DMS53 treated with DMSO at 0.1 percent for 48 hours (cell line): ENCODE results near the gene CDH18.

Source experiments
- DNase-seq: peaks from one replicate; lab custom pipeline; 2025; ENCODE audit not compliant: unreplicated experiment; lab: John Stamatoyannopoulos, UW

CDH18 gene

DNA sequence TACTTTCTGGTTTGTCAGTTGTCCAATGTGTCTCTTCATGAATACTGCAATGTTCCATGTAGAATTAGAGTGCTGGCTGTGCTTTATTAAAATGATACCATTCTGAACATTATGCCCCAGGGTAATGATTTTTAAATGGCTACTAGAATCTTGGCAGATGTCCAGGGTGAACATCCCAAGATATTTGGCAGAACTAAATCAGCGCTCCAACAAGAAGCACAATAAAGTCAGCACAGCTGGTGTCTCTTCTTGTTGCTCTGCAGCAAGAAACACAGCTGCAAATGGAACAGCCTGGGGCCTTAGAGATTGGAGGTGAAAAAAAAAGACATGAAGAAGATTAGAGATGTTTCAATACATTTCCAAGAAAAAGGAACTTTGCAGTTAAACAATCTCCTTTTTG lies 248.3 kb downstream of the CDH18 start:
- DNase-seq, result no peak

DNA sequence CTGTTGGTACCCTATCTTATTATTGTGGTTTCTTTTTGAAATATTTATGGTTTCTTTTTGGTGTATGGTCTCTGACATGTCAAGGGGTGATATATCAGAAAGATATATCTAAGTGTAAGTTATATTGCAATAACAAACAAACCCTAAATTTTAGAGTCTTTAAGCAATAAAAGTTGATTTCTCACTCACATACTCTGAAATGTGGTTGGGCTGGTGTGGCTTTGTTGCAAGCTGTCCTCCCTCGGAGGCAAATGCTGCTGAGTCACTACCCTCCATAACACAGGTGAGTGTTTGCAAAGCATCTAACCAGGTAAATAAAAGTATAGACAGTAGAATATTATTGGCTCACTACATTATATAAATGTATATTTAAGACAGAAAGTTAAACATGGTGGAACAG lies 253.2 kb downstream of the CDH18 start:
- DNase-seq, result peak; percentile 87

DNA sequence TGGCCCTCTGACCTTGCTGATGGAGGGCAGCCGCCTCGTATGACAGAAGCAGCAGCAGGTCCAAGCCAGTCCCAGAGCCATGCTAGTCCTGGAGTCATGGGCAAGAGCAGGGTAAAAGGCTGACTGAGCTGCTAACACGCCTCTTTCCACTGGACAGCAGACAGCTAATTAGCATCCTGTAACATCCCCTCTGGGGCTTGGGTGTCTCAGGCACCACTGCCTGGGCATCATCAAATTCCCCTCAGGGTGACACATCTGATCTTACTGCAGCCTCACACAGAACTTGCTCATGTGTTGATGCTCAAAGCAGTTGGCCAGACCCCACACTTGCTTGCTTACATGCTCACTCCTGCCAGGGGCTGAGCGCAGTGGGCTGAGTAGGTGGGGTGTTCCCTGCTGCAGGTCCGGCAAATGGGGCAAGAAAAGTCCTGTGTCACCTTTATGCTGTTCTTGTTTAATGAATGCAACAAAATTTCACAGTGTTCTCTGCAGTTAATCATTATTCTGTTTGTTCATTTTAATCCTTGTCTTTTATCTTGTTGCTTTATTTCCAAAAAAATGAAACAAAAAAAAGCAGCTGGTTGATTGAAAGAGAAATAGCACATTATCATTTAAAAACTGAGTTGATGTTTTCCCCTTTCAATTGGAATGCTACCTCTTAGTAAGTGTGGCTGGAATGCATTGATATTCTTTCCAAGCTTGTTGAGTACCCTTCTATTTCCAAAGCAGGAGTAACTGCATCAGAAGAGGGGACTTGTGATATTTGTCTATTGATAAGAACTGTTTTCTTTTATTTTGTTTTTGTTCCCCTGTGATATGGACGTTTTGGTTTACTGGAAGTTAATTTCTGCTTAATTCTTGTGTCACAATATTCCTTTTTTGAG lies 254.1 kb downstream of the CDH18 start:
- no peak for DNase-seq

DNA sequence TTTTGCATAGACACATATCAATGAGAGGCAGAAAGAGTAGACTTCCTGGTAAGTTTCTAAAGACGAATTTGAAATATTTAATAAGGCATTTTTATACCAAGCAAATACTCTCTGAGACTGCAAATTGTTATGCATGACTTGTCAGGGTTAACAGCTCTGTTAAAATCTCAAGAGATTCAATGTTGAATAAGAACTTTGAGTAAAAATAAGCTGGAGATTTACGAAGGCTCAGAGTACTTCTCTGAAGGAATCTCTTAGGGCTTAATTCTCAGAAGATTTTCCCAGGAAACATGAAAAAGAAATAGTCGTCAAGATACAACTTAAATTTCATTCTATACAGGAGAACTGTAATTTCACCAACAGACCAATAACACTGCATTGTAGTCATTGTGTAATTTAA lies 259.4 kb downstream of the CDH18 start:
- DNase-seq, result no peak

DNA sequence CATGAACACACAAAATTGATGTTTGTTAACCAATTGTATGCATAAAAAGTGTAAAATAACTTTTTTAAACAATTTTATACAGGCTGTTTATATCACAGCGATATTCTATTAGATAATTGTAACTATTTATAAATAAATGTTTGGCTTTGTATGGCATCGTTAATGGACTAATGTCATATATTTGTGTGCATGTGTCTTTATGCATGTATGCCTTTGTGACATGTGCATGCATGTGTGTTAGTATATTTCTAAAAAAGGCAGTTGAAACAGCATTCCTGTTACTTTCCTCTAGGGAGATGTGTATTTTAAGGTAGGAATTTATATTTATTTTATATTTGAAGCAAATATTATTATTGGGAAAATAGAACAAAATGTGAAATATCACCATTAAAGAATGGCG lies 268.9 kb downstream of the CDH18 start:
- DNase-seq, result no peak

DNA sequence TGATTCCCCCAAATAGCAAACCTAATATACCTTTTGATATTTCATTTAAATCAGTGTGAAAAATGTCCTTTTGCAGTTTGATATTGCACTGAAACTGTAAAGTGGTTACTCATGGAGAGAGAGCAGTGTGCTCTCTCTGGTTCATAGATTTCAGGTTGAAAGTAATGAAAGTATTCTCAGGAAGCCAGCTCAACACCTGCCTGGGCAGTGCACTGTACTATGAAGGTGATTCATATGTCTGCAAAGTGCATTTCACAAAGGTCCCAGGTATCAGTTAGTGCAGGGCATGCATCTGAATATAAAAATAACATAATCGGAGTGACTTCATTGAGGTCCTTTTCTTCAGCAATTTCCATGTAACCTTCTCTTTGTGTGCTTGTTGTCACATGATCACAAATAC lies 274.3 kb downstream of the CDH18 start:
- DNase-seq, result peak; percentile 70

DNA sequence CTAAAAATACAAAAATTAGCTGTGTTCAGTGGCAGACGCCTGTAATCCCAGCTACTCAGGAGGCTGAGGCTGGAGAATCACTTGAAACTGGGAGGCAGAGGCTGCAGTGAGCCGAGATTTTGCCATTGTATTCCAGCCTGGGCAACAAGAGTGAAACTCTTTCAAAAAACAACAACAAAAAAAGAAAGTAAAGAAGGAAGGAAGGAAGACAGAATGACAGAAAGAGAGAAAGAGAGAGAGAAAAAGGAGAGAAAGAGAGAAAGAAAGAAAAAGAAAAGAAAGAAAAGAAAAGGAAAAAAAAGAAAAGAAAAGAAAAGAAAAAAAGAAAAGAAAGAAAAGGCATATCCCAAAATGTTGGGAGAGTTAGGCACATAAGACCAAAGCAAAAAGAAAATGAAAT lies 278.6 kb downstream of the CDH18 start:
- DNase-seq, result no peak

DNA sequence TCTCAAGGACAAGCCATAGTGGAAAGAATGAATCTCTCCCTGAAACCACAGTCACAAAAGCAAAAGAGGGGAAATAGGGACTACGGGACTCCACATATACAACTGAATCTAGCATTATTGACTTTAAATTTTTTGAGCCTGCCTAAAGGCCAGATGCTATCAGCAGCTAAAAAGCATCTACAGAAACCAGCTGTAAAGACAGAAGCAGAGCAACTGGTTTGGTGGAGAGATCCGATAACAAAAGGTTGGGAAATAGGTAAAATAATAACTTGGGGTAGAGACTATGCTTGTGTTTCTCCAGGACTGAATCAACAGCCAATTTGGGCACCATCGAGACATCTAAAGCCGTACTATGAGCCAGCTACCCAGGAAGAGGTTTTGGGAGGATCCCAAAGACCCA lies 281.2 kb downstream of the CDH18 start:
- DNase-seq, result no peak

DNA sequence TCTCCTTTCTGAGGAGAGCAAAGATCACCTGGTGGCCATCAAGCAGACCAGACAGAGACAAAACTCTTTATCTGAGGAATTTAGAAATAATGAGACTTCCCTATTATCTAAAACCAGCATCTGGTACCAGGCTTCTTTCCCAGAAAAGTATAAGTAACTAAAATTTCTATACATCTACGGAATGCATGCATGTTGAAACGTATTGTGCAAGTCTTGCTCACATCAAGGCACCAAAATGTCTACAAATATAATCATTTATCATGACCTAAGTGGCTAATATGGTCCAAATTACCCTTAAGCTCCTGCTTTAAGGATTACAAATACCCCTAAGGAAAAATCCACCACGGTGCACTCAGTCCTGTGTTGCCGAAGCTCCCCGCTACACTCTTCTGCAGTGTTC lies 286.3 kb downstream of the CDH18 start:
- no peak for DNase-seq

DNA sequence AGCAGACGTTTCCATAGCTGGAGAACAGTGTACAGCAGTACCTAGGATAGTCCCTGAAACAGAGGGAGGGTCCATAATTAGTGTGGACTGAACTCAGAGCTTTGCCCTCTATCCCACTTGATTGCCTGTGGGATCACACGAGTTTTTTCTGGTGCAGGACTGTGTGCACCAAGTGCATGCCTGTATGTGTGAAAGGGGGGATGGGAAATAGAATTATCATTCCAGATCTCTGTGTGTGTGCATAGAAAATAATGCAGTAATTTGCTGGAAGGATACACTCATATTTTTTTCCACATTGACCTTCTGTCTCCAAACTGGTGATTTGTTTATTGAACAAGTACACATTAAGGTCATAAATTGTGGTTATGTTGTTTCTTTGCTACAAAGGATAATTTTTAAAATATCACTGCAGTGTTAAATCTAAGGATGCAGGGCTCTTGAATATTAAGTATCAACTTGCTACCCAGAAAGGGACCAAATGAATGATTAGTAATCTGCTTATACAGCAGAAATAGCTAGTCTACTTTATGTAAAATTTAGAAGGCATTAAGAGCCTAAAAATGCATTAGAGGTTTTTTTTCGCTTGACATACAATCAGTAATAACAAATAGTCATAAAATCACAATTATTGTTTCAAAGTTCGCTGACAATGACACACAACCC lies 292.9 kb downstream of the CDH18 start:
- no peak for DNase-seq

DNA sequence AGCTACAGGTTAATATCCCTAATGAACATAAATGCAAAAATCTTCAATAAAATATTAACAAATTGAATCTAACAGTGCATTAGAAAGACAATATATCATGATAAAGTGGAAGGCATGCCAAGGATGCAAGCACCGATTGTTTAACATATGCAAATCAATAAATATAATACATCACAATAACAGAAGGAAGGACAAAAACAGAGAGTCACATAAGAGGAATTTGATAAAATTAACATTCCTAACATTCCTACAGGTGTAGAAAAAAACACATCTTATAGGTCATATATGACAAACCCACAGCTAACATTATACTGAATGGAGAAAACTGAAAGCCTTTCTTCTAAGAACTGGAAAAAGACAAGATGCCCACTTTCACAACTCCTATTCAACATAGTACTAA lies 297.0 kb downstream of the CDH18 start:
- DNase-seq, result no peak

DNA sequence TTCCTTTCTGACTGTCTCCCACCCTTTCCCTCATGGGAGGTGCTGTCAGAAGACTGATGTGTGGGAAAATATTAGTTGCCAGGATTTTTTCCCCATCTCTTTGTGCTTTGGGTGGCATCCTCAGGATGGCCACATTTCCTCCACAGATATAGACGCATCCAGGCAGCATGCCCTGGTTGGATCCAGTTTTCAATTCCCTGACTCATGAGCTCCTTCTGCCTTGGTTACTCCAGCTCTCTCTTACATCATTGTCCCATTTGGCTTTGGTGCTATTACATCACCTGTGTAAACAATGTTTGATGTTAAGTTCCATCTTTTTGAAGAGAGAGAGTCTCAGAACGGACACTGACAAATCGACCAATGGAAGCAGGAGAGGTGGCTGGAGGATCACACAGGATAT lies 302.5 kb downstream of the CDH18 start:
- peak; percentile 45 for DNase-seq

DNA sequence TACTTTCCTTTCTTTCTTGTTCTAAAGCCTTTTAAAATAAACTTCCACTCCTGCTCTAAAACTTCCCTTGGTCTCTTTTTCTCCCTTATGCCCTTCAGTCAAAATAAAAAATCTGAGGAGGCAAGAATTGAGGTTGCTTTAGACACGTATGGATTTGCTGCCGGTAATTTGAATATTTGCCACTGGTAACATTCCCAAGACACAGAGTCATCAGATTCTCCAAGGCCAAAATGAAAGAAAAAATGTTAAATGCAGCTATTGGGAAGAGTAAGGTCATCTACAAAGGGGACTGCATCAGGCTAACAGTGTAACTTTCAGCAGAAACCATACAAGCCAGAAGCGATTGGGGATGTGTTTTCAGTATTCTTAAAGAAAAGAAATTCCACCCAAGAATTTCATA lies 311.1 kb downstream of the CDH18 start:
- DNase-seq, result no peak

DNA sequence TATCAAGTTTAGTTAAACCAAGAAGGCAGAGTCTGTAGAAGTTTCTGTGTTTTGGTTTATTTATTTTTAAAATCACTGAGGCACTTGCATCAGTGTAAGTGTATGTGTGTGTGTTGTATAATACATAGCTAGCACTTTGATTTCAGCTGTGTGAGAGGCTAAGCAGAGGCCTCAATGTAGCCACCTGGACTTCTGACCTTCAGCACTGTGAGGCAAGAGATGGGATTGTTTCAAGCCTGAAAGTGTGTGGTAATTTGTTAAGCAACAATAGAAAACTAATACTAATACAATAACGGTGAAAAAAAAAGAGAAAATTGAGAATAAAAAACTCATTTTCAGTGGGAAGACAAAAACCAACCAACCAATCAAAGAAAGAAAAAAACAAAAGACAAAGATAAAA lies 327.3 kb downstream of the CDH18 start:
- no peak for DNase-seq

DNA sequence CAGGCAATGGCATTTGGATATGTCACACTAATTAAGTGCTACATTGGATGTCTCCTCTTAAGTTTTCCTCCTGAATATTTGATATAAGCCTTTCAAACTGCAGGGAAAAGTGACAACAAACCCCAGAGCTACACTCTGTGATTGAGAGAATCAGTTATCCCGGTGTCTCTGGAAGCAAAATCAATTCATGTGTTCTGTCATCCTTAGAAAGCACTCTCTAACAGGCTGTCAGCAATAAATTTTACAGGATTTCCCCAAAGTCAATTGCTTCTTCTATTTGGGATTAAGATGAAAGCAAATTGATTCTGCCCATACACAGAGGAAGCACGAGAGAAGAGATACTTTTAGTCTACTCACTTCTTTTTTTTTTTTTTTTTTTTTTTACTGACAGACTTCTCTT lies 332.4 kb downstream of the CDH18 start:
- no peak for DNase-seq

DNA sequence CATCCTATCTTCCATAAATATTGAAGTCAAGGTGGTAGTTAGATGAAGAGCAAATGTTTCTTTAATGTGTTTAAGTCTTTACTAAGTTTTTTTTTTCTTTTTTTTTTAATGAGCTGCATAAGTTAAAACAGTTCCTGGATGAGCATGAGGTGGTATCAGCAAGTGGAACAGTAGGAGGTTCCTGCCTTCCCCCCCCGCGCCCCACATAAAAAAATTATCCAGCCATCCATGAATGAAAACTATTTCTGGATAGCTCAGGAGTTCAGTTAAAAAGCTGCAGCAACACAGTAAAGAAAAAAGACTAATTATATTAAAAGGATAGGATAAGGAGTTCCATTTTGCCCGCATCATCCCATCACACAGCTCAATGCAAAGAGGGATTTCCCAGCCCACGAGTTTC lies 349.5 kb downstream of the CDH18 start:
- DNase-seq, result no peak

DNA sequence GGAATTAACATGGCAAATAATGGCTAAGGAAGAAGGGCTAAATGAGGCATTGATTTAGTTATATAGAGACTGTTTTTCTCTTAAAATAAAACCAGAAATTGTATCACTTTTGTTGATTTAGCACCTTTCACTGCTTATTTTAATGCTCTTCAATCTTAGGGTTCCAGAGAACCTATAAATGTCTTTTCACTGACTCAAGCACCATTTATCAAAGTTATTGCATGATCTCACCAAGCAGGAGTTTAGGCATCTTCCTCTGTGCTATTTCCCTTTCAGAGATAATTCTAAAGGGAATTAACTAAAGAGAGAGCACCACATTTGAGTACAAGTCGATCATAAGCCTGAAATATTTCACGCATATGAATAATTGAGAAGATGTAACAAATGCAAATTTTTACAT lies 357.1 kb downstream of the CDH18 start:
- DNase-seq, result no peak

DNA sequence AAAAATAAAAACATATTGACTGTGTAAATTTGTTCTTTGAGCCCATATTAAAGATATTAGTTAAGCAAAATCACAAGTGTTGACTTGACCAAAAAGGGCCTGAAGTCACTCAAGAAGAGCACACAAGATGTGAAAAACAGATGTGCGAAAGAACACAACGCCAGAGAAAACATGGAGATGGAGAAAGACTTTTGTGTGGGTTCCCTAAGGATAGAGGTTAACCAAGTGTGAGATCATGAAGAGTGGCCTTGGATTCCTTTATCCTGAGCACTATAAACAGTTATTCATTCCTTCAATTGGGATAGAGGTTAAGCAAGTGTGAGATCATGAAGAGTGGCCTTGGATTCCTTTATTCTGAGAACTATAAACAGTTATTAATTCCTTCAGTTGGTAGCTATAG lies 361.8 kb downstream of the CDH18 start:
- DNase-seq, result no peak

DNA sequence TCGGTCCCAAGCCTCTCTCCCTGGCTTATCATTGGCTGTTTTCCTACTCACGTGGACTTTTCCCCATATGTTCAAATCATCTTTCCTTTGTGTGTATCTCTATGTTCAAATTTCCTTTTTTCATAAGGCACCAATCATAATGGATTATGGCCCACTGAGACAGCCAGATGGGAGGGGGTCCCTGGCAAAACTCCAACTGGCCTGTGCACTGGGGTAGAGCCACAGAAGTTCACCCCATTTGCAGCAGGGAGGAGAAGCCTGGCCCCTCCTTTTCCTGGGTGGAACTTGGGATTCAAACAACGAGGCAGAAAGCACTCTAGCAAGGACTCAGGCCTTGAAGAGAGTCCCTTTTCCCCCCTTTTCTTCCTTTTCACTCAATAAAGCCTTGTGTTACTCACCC lies 362.4 kb downstream of the CDH18 start:
- no peak for DNase-seq

DNA sequence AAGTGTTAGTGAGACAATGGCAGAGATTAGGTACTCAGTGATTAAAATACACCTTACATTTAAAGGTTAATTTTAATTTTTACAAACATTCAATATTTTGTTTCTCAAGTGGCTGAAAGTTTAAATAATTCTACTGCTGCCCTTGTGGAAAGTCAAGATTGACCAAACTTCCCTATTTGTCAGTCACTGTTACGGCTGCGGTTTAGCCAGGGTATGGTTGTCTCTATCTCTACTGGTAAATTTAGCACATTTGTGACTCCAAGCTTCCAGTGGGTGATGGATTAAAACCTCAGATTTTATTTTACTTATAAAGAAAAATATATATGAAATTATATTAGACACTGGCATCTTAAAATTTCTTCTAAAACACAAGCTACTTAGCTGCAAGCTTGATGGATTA lies 368.4 kb downstream of the CDH18 start:
- no peak for DNase-seq

DNA sequence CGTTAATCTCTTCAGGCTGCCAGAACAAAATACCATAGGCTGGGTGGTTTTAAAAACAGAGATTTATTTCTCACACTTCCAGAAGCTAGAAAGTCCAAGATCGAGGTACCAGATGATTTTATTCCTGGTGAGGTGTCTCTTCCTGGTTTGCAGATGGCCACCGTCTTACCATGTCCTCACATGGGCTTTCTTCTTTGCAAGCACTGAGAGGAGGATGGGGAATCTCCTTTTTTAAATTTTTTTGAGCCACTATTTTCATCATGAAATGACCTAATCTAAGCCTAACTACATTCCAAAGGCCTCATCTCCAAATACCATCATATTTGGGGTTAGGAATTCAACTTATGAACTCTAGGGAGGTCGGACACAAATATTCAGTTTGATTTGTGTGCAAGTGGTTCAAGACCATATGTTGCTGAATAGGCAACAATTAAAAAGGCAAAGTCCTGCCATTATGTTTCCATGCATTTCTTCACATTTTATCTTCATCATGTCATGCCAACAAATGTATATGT lies 371.2 kb downstream of the CDH18 start:
- no peak for DNase-seq

DNA sequence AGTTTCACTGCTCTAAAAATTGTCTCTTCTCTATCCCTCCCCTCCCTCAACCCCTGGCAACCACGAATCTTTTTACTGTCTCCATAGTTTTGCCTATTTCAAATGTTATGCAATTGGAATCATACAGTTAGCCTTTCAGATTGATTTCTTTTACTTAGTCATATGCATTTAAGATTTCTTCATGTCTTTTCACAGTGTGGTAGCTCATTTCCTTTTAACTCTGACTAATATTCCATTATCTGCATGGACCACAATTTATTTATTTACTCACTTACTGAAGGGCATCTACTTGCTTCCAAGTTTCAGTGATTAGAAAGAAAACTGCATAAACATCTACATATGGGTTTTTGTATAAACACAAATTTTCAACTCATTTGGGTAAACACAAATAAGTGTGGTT lies 372.3 kb downstream of the CDH18 start:
- DNase-seq, result no peak

DNA sequence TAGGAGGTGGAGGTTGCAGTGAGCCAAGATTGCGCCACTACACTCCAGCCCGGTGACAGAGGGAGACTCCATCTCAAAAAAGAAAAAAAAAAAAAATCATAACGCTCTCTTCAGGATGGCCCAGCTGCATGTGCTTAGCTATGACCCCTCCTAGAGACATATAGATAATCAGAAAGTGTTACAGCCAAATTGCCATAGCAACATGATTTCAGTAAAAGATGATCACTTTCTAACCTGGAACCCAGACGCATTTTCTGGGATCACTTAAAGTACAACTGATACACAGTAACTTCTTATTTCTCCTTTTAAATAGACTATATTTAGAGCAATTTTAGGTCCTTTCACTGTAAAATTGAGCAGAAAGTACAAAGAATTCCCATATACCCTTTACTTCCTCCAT lies 372.9 kb downstream of the CDH18 start:
- no peak for DNase-seq
